ENCODE results near the gene WDFY4. TPM values are rescaled to one million over a fixed set of nuclear protein-coding genes. Genes with fewer than 3 reads are reported as not detected.

WDFY4 gene
- polyA plus RNA-seq, 6 donors from 2014 or later = 46.5 to 98.0 (median 80.0) TPM

GRCh38 chr10:48844616-48845015 lies 159.9 kb downstream of the WDFY4 start:
- no peak for DNase-seq

GRCh38 chr10:48845512-48845911 lies 160.8 kb downstream of the WDFY4 start:
- Mint-ChIP-seq H3K4me1 (peaks cover 0 to 7% (median 4%) of the 10 kb centered on the region in 3 donors), H3K4me3 (no peak overlapping the region), H3K9me3 (no peaks in the 10 kb centered on the region), H3K27ac (peak overlapping the region in 1 of 6 donors; percentile 46), H3K36me3 (peaks cover 21 to 27% of the 10 kb centered on the region in 2 donors), H3K27me3 (no peaks in the 10 kb centered on the region)
- ATAC-seq (ENCODE audit: low read depth in 2 of 2) (no peak), DNase-seq (no peak)

More at GRCh38 chr10:48844616-48845015, 159.9 kb downstream of the WDFY4 start:
- no peak overlapping the region for H3K4me3 Mint-ChIP-seq
- ATAC-seq (ENCODE audit: low read depth in 2 of 2) = no peak
- no peaks in the 10 kb centered on the region for H3K27me3 Mint-ChIP-seq
- H3K36me3 Mint-ChIP-seq = peaks cover 18 to 20% of the 10 kb centered on the region in 2 donors
- no peaks in the 10 kb centered on the region for H3K9me3 Mint-ChIP-seq
- peak overlapping the region in 2 of 6 donors; percentile 46 to 82 for H3K27ac Mint-ChIP-seq
- peaks cover 2 to 7% (median 4%) of the 10 kb centered on the region in 3 donors for H3K4me1 Mint-ChIP-seq

GRCh38 chr10:48847691-48848090 lies 163.0 kb downstream of the WDFY4 start:
- H3K4me3 Mint-ChIP-seq = no peak overlapping the region
- peaks cover 0 to 9% (median 4%) of the 10 kb centered on the region in 3 donors for H3K4me1 Mint-ChIP-seq
- no peaks in the 10 kb centered on the region for H3K27me3 Mint-ChIP-seq
- H3K9me3 Mint-ChIP-seq = no peaks in the 10 kb centered on the region
- no peak for ATAC-seq (ENCODE audit: low read depth in 2 of 2)
- no peak for DNase-seq
- H3K36me3 Mint-ChIP-seq = peaks cover 28 to 41% of the 10 kb centered on the region in 2 donors
- peak overlapping the region in 1 of 6 donors; percentile 86 for H3K27ac Mint-ChIP-seq

GRCh38 chr10:48856855-48857254 lies 172.2 kb downstream of the WDFY4 start:
- ATAC-seq (ENCODE audit: low read depth in 2 of 2) (no peak), DNase-seq (no peak)
- Mint-ChIP-seq H3K36me3 (peaks cover 38 to 45% of the 10 kb centered on the region in 2 donors), H3K4me3 (no peak overlapping the region), H3K27ac (no peak overlapping the region), H3K4me1 (peaks cover 4 to 10% (median 9%) of the 10 kb centered on the region in 3 donors), H3K9me3 (peaks cover 0 to 6% (median 1%) of the 10 kb centered on the region in 7 donors), H3K27me3 (no peaks in the 10 kb centered on the region)

- no peaks in the 10 kb centered on the region for H3K27me3 Mint-ChIP-seq
- H3K9me3 Mint-ChIP-seq = no peaks in the 10 kb centered on the region
- ATAC-seq (ENCODE audit: low read depth in 2 of 2) (no peak), DNase-seq (no peak)
- no peak overlapping the region for H3K4me3 Mint-ChIP-seq
- peak overlapping the region in 1 of 6 donors; percentile 75 for H3K27ac Mint-ChIP-seq
- peaks cover 11 to 25% of the 10 kb centered on the region in 2 donors for H3K36me3 Mint-ChIP-seq
- H3K4me1 Mint-ChIP-seq = peaks cover 4 to 5% (median 4%) of the 10 kb centered on the region in 3 donors
These were observed 187.6 kb downstream of the WDFY4 start for GRCh38 chr10:48872234-48872633.

GRCh38 chr10:48878091-48878490 lies 193.4 kb downstream of the WDFY4 start:
- H3K4me3 Mint-ChIP-seq = no peak overlapping the region
- no peak for DNase-seq
- peaks cover 28 to 49% of the 10 kb centered on the region in 2 donors for H3K36me3 Mint-ChIP-seq
- ATAC-seq (ENCODE audit: low read depth in 2 of 2) = no peak
- peaks cover 2 to 11% (median 8%) of the 10 kb centered on the region in 3 donors for H3K4me1 Mint-ChIP-seq
- H3K27me3 Mint-ChIP-seq = no peaks in the 10 kb centered on the region
- no peak overlapping the region for H3K27ac Mint-ChIP-seq
- peaks cover 0 to 2% (median 0%) of the 10 kb centered on the region in 7 donors for H3K9me3 Mint-ChIP-seq

GRCh38 chr10:48879451-48879850 lies 194.8 kb downstream of the WDFY4 start:
- ATAC-seq (ENCODE audit: low read depth in 2 of 2) (no peak), DNase-seq (no peak)
- Mint-ChIP-seq H3K27me3 (no peaks in the 10 kb centered on the region), H3K36me3 (peaks cover 29 to 47% of the 10 kb centered on the region in 2 donors), H3K27ac (peak overlapping the region in 1 of 6 donors; percentile 39), H3K4me1 (peaks cover 2 to 8% (median 6%) of the 10 kb centered on the region in 3 donors), H3K9me3 (peaks cover 0 to 2% (median 0%) of the 10 kb centered on the region in 7 donors), H3K4me3 (no peak overlapping the region)

- peaks cover 2 to 8% (median 6%) of the 10 kb centered on the region in 3 donors for H3K4me1 Mint-ChIP-seq
- DNase-seq (no peak), ATAC-seq (ENCODE audit: low read depth in 2 of 2) (no peak)
- H3K27me3 Mint-ChIP-seq = no peaks in the 10 kb centered on the region
- H3K4me3 Mint-ChIP-seq = no peak overlapping the region
- H3K27ac Mint-ChIP-seq = no peak overlapping the region
- peaks cover 0 to 2% (median 0%) of the 10 kb centered on the region in 7 donors for H3K9me3 Mint-ChIP-seq
- H3K36me3 Mint-ChIP-seq = peaks cover 34 to 53% of the 10 kb centered on the region in 2 donors
These were observed 195.5 kb downstream of the WDFY4 start for GRCh38 chr10:48880016-48880705.

GRCh38 chr10:48881937-48882336 lies 197.3 kb downstream of the WDFY4 start:
- peaks cover 2 to 11% (median 6%) of the 10 kb centered on the region in 3 donors for H3K4me1 Mint-ChIP-seq
- H3K4me3 Mint-ChIP-seq = no peak overlapping the region
- no peak for ATAC-seq (ENCODE audit: low read depth in 2 of 2)
- no peak for DNase-seq
- peak overlapping the region in 1 of 6 donors; percentile 38 for H3K27ac Mint-ChIP-seq
- peaks cover 0 to 2% (median 0%) of the 10 kb centered on the region in 7 donors for H3K9me3 Mint-ChIP-seq
- H3K36me3 Mint-ChIP-seq = peaks cover 27 to 55% of the 10 kb centered on the region in 2 donors
- no peaks in the 10 kb centered on the region for H3K27me3 Mint-ChIP-seq

GRCh38 chr10:48882881-48883280 lies 198.2 kb downstream of the WDFY4 start:
- Mint-ChIP-seq H3K27me3 (no peaks in the 10 kb centered on the region), H3K4me3 (no peak overlapping the region), H3K9me3 (peaks cover 0 to 2% (median 0%) of the 10 kb centered on the region in 7 donors), H3K27ac (peak overlapping the region in 1 of 6 donors; percentile 80), H3K36me3 (peaks cover 27 to 57% of the 10 kb centered on the region in 2 donors), H3K4me1 (peaks cover 2 to 11% (median 6%) of the 10 kb centered on the region in 3 donors)
- ATAC-seq (ENCODE audit: low read depth in 2 of 2) (no peak), DNase-seq (no peak)

GRCh38 chr10:48883701-48884100 lies 199.0 kb downstream of the WDFY4 start:
- H3K9me3 Mint-ChIP-seq = peaks cover 0 to 2% (median 0%) of the 10 kb centered on the region in 7 donors
- H3K36me3 Mint-ChIP-seq = peaks cover 23 to 65% of the 10 kb centered on the region in 2 donors
- no peak overlapping the region for H3K4me3 Mint-ChIP-seq
- DNase-seq (no peak), ATAC-seq (ENCODE audit: low read depth in 2 of 2) (no peak)
- no peaks in the 10 kb centered on the region for H3K27me3 Mint-ChIP-seq
- H3K4me1 Mint-ChIP-seq = peaks cover 2 to 16% (median 6%) of the 10 kb centered on the region in 3 donors
- peak overlapping the region in 1 of 6 donors; percentile 15 for H3K27ac Mint-ChIP-seq

GRCh38 chr10:48884179-48885045 lies 199.7 kb downstream of the WDFY4 start:
- Mint-ChIP-seq H3K4me1 (peaks cover 2 to 16% (median 6%) of the 10 kb centered on the region in 3 donors), H3K27me3 (no peaks in the 10 kb centered on the region), H3K27ac (peak overlapping the region in 4 of 6 donors; percentile 21 to 75 (median 63)), H3K9me3 (peaks cover 0 to 2% (median 0%) of the 10 kb centered on the region in 7 donors), H3K4me3 (no peak overlapping the region), H3K36me3 (peaks cover 23 to 62% of the 10 kb centered on the region in 2 donors)
- no peak for DNase-seq
- ATAC-seq (ENCODE audit: low read depth in 2 of 2) = no peak

GRCh38 chr10:48885376-48885775 lies 200.7 kb downstream of the WDFY4 start:
- H3K27me3 Mint-ChIP-seq = no peaks in the 10 kb centered on the region
- ATAC-seq (ENCODE audit: low read depth in 2 of 2) (no peak), DNase-seq (no peak)
- H3K9me3 Mint-ChIP-seq = peaks cover 0 to 2% (median 0%) of the 10 kb centered on the region in 7 donors
- H3K4me1 Mint-ChIP-seq = peaks cover 1 to 12% (median 6%) of the 10 kb centered on the region in 3 donors
- H3K4me3 Mint-ChIP-seq = no peak overlapping the region
- H3K36me3 Mint-ChIP-seq = peaks cover 24 to 63% of the 10 kb centered on the region in 2 donors
- H3K27ac Mint-ChIP-seq = no peak overlapping the region
